Measurements from ENCODE around the gene CXXC5. TPM values are rescaled to one million over a fixed set of nuclear protein-coding genes. Genes with fewer than 3 reads are reported as not detected.

CXXC5 gene
- total RNA-seq, 1 donor from 2014 or later, result 151 TPM

GRCh38 chr5:139658501-139658927 is 10.4 kb downstream of the CXXC5 start:
- peak overlapping the region; percentile 83 for H3K27ac ChIP-seq (ENCODE audit: low read depth, low read length)
- no peaks in the 10 kb centered on the region for H3K36me3 ChIP-seq (ENCODE audit: insufficient read depth, low read length)
- peaks cover 74% of the 10 kb centered on the region for H3K4me1 Mint-ChIP-seq (ENCODE audit: low read depth, unreplicated experiment)
- H3K4me3 ChIP-seq (ENCODE audit: insufficient read depth, low read depth, low read length), result peak overlapping the region; percentile 20
- no peaks in the 10 kb centered on the region for H3K27me3 Mint-ChIP-seq (ENCODE audit: low read depth, unreplicated experiment)
- peaks cover 8% of the 10 kb centered on the region for H3K36me3 Mint-ChIP-seq (ENCODE audit: low read depth, unreplicated experiment)
- no peaks in the 10 kb centered on the region for H3K9me3 Mint-ChIP-seq (ENCODE audit: unreplicated experiment)
- H3K4me1 ChIP-seq (ENCODE audit: insufficient read depth, low read length), result peaks cover 87% of the 10 kb centered on the region
- no peak for FAIRE-seq
- TF ChIP-seq EZH2 (IDR thresholded peaks at IDR 0.05; ENCODE audit: insufficient read depth, low read length) (no peak), CTCF (IDR thresholded peaks at IDR 0.05; ENCODE audit: insufficient read depth, low read depth, low read length) (peak; percentile 8)
- peak overlapping the region; percentile 66 for H3K4me3 Mint-ChIP-seq (ENCODE audit: unreplicated experiment)
- peaks cover 92% of the 10 kb centered on the region for H3K79me2 ChIP-seq (ENCODE audit: insufficient read depth, low read length)
- no peaks in the 10 kb centered on the region for H3K27me3 ChIP-seq (ENCODE audit: insufficient read depth, low read length)
- H2AFZ ChIP-seq (ENCODE audit: low read depth, low read length), result no peak overlapping the region
- peak overlapping the region; percentile 81 for H3K4me2 ChIP-seq (ENCODE audit: low read length)
- H3K9ac ChIP-seq (ENCODE audit: low read length), result peak overlapping the region; percentile 73
- peaks cover 62% of the 10 kb centered on the region for H4K20me1 ChIP-seq (ENCODE audit: insufficient read depth, low read length)
- peak; percentile 57 for DNase-seq (ENCODE audit: low read depth)
- no peaks in the 10 kb centered on the region for H3K9me3 ChIP-seq (ENCODE audit: insufficient read depth, low read depth, low read length)
- peak overlapping the region; percentile 89 for H3K27ac Mint-ChIP-seq (ENCODE audit: unreplicated experiment)

GRCh38 chr5:139658928-139659667 is 10.9 kb downstream of the CXXC5 start:
- no peak for FAIRE-seq
- DNase-seq (ENCODE audit: low read depth), result peak; percentile 74
- peaks cover 81% of the 10 kb centered on the region for H3K4me1 ChIP-seq (ENCODE audit: insufficient read depth, low read length)
- H3K4me3 Mint-ChIP-seq (ENCODE audit: unreplicated experiment), result peak overlapping the region; percentile 66
- H3K4me2 ChIP-seq (ENCODE audit: low read length), result peak overlapping the region; percentile 81
- no peak for TF ChIP-seq CTCF (IDR thresholded peaks at IDR 0.05; ENCODE audit: insufficient read depth, low read depth, low read length)
- TF ChIP-seq EZH2 (IDR thresholded peaks at IDR 0.05; ENCODE audit: insufficient read depth, low read length), result no peak
- H3K9me3 ChIP-seq (ENCODE audit: insufficient read depth, low read depth, low read length), result no peaks in the 10 kb centered on the region
- H3K36me3 ChIP-seq (ENCODE audit: insufficient read depth, low read length), result no peaks in the 10 kb centered on the region
- H3K9ac ChIP-seq (ENCODE audit: low read length), result peak overlapping the region; percentile 73
- peaks cover 70% of the 10 kb centered on the region for H3K4me1 Mint-ChIP-seq (ENCODE audit: low read depth, unreplicated experiment)
- no peaks in the 10 kb centered on the region for H3K27me3 ChIP-seq (ENCODE audit: insufficient read depth, low read length)
- peak overlapping the region; percentile 83 for H3K27ac ChIP-seq (ENCODE audit: low read depth, low read length)
- H3K4me3 ChIP-seq (ENCODE audit: insufficient read depth, low read depth, low read length), result peak overlapping the region; percentile 31
- peaks cover 92% of the 10 kb centered on the region for H3K79me2 ChIP-seq (ENCODE audit: insufficient read depth, low read length)
- no peaks in the 10 kb centered on the region for H3K27me3 Mint-ChIP-seq (ENCODE audit: low read depth, unreplicated experiment)
- H4K20me1 ChIP-seq (ENCODE audit: insufficient read depth, low read length), result peaks cover 62% of the 10 kb centered on the region
- H2AFZ ChIP-seq (ENCODE audit: low read depth, low read length), result no peak overlapping the region
- no peaks in the 10 kb centered on the region for H3K9me3 Mint-ChIP-seq (ENCODE audit: unreplicated experiment)
- H3K27ac Mint-ChIP-seq (ENCODE audit: unreplicated experiment), result peak overlapping the region; percentile 85
- peaks cover 7% of the 10 kb centered on the region for H3K36me3 Mint-ChIP-seq (ENCODE audit: low read depth, unreplicated experiment)

GRCh38 chr5:139659695-139660101 is 11.5 kb downstream of the CXXC5 start:
- peaks cover 6% of the 10 kb centered on the region for H3K36me3 Mint-ChIP-seq (ENCODE audit: low read depth, unreplicated experiment)
- H3K79me2 ChIP-seq (ENCODE audit: insufficient read depth, low read length), result peaks cover 92% of the 10 kb centered on the region
- peaks cover 64% of the 10 kb centered on the region for H3K4me1 Mint-ChIP-seq (ENCODE audit: low read depth, unreplicated experiment)
- H3K4me1 ChIP-seq (ENCODE audit: insufficient read depth, low read length), result peaks cover 81% of the 10 kb centered on the region
- H2AFZ ChIP-seq (ENCODE audit: low read depth, low read length), result no peak overlapping the region
- H3K4me3 ChIP-seq (ENCODE audit: insufficient read depth, low read depth, low read length), result peak overlapping the region; percentile 22
- peak overlapping the region; percentile 83 for H3K27ac ChIP-seq (ENCODE audit: low read depth, low read length)
- no peaks in the 10 kb centered on the region for H3K27me3 Mint-ChIP-seq (ENCODE audit: low read depth, unreplicated experiment)
- no peaks in the 10 kb centered on the region for H3K27me3 ChIP-seq (ENCODE audit: insufficient read depth, low read length)
- H4K20me1 ChIP-seq (ENCODE audit: insufficient read depth, low read length), result peaks cover 62% of the 10 kb centered on the region
- peak overlapping the region; percentile 81 for H3K4me2 ChIP-seq (ENCODE audit: low read length)
- no peaks in the 10 kb centered on the region for H3K9me3 Mint-ChIP-seq (ENCODE audit: unreplicated experiment)
- DNase-seq (ENCODE audit: low read depth), result no peak
- no peaks in the 10 kb centered on the region for H3K36me3 ChIP-seq (ENCODE audit: insufficient read depth, low read length)
- H3K4me3 Mint-ChIP-seq (ENCODE audit: unreplicated experiment), result peak overlapping the region; percentile 68
- peak overlapping the region; percentile 73 for H3K9ac ChIP-seq (ENCODE audit: low read length)
- no peak for FAIRE-seq
- peak overlapping the region; percentile 85 for H3K27ac Mint-ChIP-seq (ENCODE audit: unreplicated experiment)
- H3K9me3 ChIP-seq (ENCODE audit: insufficient read depth, low read depth, low read length), result no peaks in the 10 kb centered on the region
- TF ChIP-seq EZH2 (IDR thresholded peaks at IDR 0.05; ENCODE audit: insufficient read depth, low read length) (no peak), CTCF (IDR thresholded peaks at IDR 0.05; ENCODE audit: insufficient read depth, low read depth, low read length) (no peak)
